Fibroblast of the aortic adventitia (primary cell): ENCODE measurements around the gene TH. TPM values are rescaled to one million over a fixed set of nuclear protein-coding genes. Genes with fewer than 3 reads are reported as not detected.

Experiments used
- DNase-seq: peaks from one replicate; pipeline ENCODE4 v3.0.0-alpha.2; 2010; ENCODE audit warnings: low read depth
- H3K4me3 ChIP-seq: 2 replicates; pipeline ENCODE4 v1.5.1; 2011; ENCODE audit warnings: low read depth, mild to moderate bottlenecking, control low read depth, low read length, moderate library complexity
- CTCF ChIP-seq: IDR thresholded peaks from 2 replicates; pipeline ENCODE4 v1.5.1; 2011; ENCODE audit warnings: mild to moderate bottlenecking, low read length, control low read depth, inconsistent platforms; ENCODE audit not compliant: insufficient read depth
- total RNA-seq: library from RNA; depleted of rRNA; stranded (reverse); fragments of >200 nt; gene quantifications from 2 replicates; pipeline ENCODE4 v1.2.3, GENCODE V29; 2012; ENCODE audit warnings: low replicate concordance

The TH gene
- total RNA-seq, 1 donor = not detected

DNA sequence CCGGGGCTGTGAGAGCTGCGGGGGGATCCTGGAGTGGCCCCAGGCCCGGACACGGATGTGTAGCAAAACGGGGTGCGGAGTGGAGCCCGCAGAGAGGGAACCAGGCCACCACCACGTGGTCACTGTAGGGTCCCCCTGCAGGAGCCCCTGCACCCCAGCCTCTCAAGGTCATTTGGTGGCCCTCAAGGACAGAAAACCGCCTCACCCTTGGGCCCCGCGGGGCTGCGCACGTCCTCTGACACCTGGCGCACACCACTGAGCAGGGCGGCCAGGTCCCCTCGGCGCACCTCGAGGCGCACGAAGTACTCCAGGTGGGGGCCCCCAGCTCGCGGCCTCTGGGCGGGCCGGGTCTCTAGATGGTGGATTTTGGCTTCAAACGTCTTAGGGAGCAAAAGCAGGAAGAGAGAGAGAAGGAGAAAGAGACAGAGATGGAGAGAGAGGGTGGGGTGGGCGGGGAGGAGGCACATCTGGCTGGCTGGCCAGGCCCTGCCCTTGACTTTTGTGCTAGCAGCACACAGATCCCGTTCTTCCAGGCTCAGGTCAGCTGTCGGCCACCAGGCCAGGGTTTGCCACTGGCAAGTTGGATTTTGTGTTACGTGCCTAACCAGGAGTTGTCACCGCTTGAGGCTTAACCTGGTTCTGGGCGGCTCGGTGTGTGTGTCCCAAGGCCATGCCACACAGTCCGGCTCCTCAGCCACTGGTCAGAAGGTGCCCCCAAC, 3.2 kb downstream of the TH start:
- no peak for DNase-seq
- TF ChIP-seq CTCF = no peak
- no peak overlapping the region for H3K4me3 ChIP-seq

- DNase-seq = no peak
- no peak overlapping the region for H3K4me3 ChIP-seq
- TF ChIP-seq CTCF = no peak
Measured at GRCh38 chr11:2167141-2168045, 4.2 kb downstream of the TH start.

DNA sequence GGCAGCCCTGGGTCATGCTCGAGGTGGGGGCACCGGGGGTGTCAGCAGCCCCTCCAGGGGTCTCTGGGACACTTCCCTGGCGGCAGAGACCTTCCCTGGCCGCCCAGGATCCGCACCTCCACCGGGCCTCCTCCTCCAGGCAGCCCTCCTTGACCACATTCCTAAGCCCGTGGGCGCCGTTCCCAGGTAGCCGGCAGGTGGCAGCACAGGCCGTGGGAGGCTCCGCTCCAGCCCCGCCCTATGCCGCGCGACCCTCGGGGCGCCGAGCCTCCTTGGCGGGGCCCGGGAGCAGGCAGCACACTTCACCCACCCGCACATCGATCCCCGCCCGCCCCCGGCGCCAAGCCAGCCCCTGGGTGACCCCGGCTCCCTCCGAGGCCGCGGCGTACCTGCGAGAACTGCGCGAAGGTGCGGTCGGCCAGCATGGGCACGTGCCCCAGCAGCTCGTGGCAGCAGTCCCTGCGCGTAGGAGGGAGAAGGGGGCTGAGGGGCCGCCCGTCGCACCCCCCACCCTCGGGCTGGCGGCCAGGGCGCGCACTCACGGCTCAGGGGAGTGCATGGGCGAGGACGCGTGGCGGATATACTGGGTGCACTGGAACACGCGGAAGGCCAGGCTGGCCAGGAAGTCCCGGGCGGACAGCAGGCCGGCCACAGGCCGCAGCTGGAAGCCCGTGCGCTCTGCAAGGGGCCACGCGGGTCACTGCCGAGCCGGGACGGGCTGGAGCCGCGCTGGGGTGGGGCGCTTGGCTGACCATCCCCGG, 5.3 kb downstream of the TH start:
- no peak overlapping the region for H3K4me3 ChIP-seq
- no peak for DNase-seq
- peak; percentile 44 for TF ChIP-seq CTCF

DNA sequence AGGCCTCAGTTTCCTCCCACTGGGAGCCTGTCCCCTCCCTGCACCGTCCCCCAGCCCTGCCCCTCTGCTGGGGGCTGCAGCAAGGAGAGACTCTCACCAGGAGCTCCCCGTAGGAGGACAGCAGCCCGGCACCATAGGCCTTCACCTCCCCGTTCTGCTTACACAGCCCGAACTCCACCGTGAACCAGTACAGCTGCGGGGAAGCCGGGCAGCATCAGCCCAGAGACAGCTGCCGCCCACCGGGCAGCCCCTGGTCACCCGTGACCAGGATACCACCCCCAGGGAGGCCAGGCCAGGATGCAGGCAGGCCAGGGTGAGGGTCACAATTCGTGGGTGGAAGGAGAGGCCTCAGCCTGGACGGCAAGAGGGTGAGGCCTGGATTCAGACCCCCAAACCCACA, 6.0 kb downstream of the TH start:
- TF ChIP-seq CTCF = no peak
- no peak for DNase-seq
- H3K4me3 ChIP-seq = no peak overlapping the region

GRCh38 chr11:2164861-2165555, 6.6 kb downstream of the TH start:
- TF ChIP-seq CTCF = no peak
- no peak for DNase-seq
- H3K4me3 ChIP-seq = no peak overlapping the region

- no peak overlapping the region for H3K4me3 ChIP-seq
- no peak for DNase-seq
- TF ChIP-seq CTCF = no peak
Measured at GRCh38 chr11:2164081-2164480, 7.5 kb downstream of the TH start.
